Measurements from ENCODE around the gene ACADL.
"Not testable (repeated sequence)": the region's sequence is repeated elsewhere in the genome, so short reads cannot be mapped to it uniquely, and the experiment has no call there.

The ACADL gene

GRCh38 chr2:210179351-210179990, 45.8 kb downstream of the ACADL start:
- no peak overlapping the region for H3K4me3 ChIP-seq (ENCODE audit: low read depth, low read length)
- no peak for DNase-seq (ENCODE audit: low read depth)
- TF ChIP-seq CTCF (conservative IDR thresholded peaks at IDR 0.05; ENCODE audit: low read depth, low read length) = no peak

GRCh38 chr2:210177769-210178168, 47.5 kb downstream of the ACADL start:
- no peak for DNase-seq (ENCODE audit: low read depth)
- no peak for TF ChIP-seq CTCF (conservative IDR thresholded peaks at IDR 0.05; ENCODE audit: low read depth, low read length)
- H3K4me3 ChIP-seq (ENCODE audit: low read depth, low read length) = no peak overlapping the region

GRCh38 chr2:210177115-210177514, 48.1 kb downstream of the ACADL start:
- H3K4me3 ChIP-seq (ENCODE audit: low read depth, low read length); DNase-seq (ENCODE audit: low read depth): not testable (repeated sequence)

- H3K4me3 ChIP-seq (ENCODE audit: low read depth, low read length) = no peak overlapping the region
- TF ChIP-seq CTCF (conservative IDR thresholded peaks at IDR 0.05; ENCODE audit: low read depth, low read length) = no peak
- DNase-seq (ENCODE audit: low read depth) = no peak
These were observed 51.2 kb downstream of the ACADL start for GRCh38 chr2:210174086-210174485.

- H3K4me3 ChIP-seq (ENCODE audit: low read depth, low read length) = peak overlapping the region; percentile 86
- no peak for TF ChIP-seq CTCF (conservative IDR thresholded peaks at IDR 0.05; ENCODE audit: low read depth, low read length)
- no peak for DNase-seq (ENCODE audit: low read depth)
These were observed 53.0 kb downstream of the ACADL start for GRCh38 chr2:210172219-210172575.

GRCh38 chr2:210171309-210172218, 53.7 kb downstream of the ACADL start, which contains the start of gene KANSL1L:
Gene KANSL1L, minus strand, starts transcription at chr2:210171409. Its CDS starts 16,827 bp downstream, at chr2:210154582.
- peak; percentile 98 for DNase-seq (ENCODE audit: low read depth)
- no peak for TF ChIP-seq CTCF (conservative IDR thresholded peaks at IDR 0.05; ENCODE audit: low read depth, low read length)
- H3K4me3 ChIP-seq (ENCODE audit: low read depth, low read length) = peak within 1 kb of the TSS; percentile 86

GRCh38 chr2:210170446-210171303, 54.6 kb downstream of the ACADL start:
- H3K4me3 ChIP-seq (ENCODE audit: low read depth, low read length) = peak overlapping the region; percentile 86
- DNase-seq (ENCODE audit: low read depth) = peak; percentile 98
- no peak for TF ChIP-seq CTCF (conservative IDR thresholded peaks at IDR 0.05; ENCODE audit: low read depth, low read length)
